ENCODE results near the gene PCP4L1.
A peak's percentile ranks its signal among the peaks of the same experiment; 100 is the strongest.
"Not testable (repeated sequence)": the region's sequence is repeated elsewhere in the genome, so short reads cannot be mapped to it uniquely, and the experiment has no call there.

Gene PCP4L1

DNA sequence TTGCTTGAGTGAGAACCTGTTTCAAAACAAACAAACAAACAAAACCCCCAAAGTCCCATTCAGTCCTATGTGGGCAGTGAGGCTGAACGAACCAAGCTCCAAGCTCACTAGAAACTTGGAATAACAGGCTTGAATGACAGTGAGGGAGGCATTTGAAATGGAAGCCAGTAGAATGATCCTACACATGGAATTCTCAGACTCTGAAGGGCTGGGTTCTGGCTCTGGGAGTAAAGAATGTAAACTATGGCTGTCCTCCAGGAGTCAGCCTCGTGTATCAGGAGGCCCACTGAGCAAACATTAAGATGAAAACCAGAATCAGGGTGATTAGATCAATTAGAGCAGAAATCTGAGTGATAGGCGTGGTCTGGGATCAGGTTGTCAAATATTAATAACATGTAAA, 14.9 kb downstream of the PCP4L1 start:
- DNase-seq: no peak

DNA sequence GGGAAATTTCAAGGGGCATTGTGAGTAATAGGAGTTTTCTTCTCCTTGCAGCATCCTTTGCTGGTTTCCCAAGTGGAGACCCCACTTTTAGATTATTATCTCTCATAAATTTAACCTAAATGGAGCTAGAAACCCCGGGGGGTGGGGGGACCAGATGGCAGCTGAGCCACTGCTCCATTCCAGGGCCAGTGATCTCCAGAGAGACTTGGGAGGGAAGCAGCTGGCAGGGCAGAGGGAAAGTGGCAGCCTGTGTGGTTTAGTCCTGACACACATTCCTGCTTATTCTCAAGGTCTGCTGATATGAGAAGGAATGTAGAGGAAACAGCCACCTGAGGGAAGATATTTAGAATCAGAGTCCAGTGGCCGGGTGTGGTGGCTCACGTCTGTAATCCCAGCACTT, 16.3 kb downstream of the PCP4L1 start:
- DNase-seq: no peak

DNA sequence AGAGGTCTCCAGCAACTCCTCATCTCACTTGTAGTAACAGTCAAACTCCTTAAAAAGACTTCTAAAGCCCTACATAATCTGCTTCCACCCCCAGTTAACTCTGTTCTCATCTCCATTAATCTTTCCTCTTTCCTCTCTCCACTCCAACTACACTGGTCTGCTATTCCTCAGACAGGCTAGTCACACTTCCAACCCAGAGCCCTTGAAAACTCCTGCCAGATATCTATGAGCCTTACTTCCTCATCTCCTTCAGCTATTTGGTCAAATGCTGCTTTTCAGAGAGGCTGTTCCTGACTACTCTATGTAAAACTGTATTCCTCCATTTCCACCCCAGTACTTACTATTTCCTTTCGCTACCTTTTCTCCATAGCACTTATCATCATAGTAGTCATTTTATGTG, 24.4 kb downstream of the PCP4L1 start:
- no peak for DNase-seq

DNA sequence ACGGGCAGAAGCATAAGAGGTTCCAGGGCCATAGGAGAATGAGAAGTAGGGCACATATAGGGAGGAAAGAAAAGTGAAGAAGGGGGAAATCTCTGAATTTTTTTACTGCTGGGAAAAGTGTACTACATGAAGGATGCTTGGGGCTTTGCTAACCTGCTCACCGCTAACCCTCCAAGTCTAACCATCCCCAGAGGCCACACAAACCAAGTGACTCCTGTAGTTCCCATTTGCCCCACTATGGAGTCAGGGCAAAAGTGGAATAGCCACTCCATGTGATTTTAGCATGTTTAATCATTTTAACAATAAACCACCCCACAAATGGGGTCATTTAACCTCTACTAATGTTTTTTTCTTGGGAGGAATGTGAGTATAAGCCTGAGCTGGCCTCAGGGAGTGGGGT, 26.6 kb downstream of the PCP4L1 start:
- no peak for DNase-seq

DNA sequence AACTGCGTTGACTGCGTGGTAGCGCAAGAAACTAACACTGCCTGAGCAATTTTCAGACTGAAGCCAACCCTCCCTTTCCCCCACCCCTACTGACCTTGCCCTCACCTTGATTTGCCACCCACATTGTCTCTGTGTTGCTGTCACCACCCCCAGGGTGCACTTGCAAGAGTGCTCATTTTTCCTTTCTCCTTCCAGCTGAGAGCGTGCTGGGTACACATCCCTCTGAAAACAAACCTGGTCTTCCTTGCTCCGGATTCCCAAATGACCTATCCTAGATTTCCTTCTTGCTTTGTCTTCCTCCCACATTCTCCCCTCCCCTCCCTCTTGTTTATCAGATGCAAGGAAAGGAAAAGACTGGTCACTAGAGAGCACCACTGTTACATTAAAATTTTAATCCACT, 27.0 kb downstream of the PCP4L1 start:
- DNase-seq: no peak

DNA sequence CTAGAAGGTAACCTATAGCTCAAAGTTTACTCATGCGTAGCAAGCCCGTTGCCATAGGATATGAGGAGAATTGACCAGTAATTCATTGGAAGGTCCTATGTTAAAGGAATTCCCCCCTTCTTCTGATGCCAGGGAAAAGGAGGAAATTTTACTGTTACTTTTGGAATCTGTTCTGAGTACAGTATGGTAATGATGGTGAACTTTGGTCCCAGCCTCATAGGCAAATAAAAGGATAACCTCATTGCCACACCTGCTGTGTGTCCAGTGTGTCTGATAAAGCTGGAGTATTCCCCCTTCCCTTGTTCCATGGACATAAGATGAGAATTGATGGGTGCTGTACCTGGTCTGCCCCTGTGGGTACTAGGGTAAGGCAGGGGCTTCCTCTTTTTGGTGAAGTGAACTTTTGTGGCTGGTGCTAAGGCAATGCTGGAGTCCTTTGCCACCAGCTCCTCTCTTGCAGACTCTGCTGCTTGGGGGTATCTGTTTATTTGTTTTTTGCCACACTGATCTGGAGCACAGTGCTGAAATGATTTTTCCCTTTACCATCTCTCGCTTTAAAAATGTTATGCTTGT, 29.0 kb downstream of the PCP4L1 start:
- no peak for DNase-seq

DNA sequence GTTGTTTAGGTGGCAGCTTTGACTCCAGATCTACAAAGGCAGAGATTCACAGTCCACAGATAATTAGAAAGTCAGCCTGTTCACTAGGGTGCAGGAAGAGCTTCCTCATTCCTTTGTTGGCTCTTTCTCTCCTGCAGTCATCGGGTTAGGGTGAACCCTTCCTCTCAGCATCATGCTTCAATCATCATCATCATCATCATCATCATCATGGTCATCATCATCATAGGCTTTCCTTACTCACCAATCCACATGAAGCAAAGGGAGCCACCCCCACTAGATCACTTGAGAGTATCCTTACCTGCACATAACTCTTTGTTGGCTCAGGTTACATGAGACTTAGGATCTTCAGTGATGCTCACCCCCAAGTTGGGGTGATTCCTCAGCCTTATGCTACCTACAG, 32.2 kb downstream of the PCP4L1 start:
- DNase-seq: no peak

DNA sequence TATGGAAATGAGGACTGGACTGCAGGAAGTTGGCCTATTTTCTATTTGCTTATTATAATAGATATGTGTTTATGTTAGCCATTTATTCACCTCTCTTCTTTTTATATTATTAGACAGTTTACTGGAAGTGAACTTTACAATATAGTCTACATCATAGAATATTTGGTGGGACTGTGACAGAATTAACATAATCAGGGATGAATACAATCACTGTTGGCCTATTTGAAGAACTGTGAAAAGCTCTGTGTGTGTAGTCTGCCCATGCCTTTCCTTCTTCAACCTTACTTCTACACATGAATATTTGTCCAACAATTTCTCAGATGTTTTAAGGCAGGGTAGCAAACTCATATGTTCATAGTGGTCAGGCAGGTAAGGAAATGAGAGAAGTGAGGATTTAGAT, 38.9 kb downstream of the PCP4L1 start:
- DNase-seq: no peak

DNA sequence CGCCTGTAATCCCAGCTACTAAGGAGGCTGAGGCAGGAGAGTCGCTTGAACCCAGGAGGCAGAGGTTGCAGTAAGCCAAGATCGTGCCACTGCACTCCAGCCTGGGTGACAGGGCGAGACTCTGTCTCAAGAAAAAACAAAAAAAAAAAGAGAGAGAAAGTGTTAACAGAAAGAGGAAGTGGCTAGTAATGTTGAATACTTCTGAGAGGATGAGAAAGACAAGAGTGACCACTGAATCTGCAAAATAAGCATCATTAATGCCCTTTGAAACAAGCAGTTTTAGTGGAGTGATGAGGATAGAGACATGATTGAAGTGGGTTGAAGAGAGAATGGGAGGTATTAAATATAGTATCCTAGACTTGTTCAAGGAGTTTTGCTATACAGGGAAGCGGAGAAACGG, 39.6 kb downstream of the PCP4L1 start:
- no peak for DNase-seq

DNA sequence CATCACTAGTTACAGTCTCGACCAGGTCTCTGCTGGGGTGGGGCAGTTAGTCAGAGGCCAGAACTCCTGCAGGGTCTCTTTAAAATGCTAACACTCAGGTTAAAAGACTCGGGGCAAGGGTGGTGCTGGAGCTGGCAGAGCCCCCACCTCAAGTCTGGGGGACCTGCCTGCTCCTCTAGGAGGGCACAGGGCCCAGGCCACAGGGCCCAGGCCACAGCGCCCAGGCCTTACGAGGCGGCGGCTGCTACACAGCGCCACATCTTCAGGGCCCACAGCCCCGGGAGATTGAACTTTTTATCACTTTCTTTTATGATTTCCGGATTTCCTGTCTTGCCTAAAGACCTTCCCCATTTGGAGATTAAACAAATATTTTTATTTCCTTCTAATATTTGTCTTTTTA, 40.8 kb downstream of the PCP4L1 start:
- no peak for DNase-seq

DNA sequence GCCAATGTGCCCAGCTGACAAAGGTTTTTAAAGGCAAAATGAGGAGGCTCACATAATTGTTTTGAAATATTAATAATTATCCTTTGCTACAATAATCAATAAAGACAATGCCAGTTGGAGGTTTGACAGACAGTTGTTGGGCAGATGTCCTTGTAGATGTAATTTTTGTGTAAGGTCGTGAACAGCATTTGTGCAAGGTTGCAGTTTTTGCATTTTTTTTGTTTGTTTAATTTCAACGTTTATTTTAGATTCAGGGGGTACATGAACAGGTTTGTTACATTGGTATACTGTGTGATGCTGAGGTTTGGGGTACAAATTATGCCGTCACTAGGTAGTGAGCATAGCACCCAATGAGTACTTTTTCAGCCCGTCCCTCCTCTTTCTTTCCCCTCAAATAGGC, 41.9 kb downstream of the PCP4L1 start:
- no peak for DNase-seq

DNA sequence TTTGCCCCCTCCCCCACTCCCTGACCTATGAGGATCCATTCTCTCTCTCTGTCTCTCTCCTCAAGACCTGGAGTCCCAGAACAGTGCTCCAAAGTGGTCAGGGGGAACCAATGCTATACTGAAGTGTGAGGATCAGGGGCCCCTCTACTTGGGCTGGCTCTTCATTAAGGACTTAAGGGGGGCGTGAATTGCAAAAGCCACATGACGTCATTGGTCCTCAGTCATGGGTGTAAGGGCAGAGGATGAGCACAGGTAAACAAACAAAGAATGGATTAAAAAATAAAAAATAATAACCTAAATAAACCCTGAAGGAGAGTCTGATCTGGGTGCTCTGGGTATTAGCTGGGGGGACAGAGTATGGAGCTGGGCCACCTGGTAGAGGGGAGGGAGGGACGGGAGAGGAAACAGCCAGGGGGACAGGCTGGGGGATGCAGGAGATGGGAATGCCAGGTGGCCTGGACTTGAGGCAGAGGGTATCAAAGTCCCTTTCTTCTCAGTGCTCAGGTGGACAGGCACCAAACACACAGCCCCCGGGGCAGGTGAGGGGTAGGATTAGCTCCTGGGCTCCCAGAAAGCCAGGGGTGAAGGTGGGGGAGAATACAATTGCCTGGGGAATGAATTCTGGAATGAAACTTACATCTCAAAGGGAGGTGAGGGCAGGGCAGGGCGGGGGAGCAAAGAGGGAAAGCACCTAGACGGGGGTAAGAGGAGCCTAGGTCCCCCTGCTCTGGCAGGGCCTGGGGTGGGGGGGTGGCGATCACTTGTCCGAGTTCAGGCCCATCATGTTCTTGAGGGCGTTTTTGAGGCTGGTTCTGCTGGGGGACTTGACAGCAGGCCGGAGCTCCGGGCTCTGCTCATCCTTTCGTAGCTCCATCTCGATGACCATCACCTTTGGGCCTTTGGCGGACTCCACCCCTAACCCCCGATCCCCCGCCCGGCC, 46.7 kb downstream of the PCP4L1 start:
- no peak for DNase-seq

DNA sequence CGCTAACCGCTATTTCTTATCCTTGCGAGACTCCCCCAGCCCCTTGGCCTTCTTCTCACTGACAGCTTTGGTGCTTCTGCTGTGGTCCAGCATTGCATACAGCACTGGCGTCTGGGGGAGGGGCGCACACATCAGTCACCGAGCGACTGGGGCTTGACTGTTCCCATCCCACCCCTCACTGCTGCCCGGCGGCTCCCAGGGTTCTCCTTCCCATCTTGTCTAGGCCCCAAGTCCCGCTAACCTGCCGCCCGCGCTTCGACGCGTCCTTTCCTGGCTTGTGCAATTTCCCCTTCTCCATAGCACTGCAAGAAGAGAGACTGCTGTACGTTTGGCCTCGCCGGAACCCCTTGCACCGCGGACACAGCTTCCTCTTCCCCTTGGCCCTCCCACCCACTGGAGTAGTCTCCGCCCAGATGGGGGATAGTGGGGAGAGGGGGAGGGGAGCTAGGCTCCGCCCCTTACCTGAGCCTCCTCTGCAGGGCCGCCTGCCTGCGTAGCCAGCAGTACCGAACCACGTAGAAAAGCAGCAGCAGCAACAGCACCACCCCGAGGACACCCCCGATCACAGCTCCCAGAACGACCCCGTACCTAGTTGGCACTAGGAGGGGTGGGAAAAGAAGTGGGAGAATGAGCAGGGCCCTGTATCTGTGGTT, 47.4 kb downstream of the PCP4L1 start:
- DNase-seq: peak; percentile 56

DNA sequence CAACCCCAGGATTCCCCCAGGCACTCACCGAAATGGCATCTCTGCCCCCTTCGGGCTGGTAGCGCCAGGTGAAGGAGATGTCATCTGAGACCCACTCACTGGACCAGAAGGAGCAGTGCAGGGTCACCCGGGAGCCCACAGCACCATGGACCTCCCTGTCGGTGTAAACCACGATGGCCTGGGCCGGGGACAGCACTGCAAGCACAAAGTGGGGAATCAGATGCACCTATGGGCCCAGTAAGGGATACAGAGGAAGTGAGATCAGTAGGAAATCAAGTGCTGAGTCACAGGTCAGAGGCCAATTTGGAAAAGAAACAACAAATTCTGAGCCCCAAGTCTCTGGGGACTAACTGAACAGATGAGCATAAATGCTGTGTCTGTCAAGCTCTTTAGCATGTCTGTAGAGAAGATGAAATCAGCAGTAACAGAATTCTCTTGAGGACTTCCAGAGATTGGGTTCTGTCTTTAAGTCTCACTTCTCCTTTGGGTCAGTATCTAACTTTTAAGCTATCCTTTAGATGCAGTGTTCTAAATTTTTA, 48.8 kb downstream of the PCP4L1 start:
- DNase-seq: no peak

DNA sequence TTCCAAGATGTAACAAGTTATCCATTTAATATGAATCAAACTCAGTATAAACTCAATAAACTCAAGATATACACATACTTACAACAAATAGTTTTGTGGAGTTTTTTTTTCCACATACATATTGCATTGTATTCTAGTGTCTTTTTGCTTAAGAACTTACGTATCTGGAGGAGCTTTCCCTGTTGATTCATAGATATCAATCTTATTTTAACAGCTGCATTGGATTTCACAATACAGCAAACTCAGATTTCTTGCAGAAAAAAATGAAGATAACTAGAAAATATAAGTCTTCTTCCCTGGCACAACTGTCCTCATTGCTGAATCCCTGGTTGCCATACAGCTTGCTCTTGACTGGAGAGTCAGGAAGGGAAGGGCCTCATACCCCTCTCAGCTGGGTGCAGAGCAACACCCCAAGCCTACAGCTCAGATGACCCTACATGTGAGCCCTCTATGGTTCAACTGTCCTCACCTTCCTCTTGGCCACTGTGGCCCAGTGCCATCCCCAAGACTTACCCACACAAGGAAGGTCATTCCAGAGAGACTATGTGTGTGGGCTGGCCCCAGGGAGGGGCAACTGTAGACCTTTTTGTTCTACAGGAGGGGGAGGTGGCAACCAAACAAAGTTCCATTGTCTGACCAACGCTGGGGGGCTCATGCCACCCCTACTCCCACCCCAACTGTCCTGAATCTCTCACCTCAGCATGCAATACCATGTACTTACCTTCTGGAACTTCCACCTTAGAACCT, 49.5 kb downstream of the PCP4L1 start:
- no peak for DNase-seq

DNA sequence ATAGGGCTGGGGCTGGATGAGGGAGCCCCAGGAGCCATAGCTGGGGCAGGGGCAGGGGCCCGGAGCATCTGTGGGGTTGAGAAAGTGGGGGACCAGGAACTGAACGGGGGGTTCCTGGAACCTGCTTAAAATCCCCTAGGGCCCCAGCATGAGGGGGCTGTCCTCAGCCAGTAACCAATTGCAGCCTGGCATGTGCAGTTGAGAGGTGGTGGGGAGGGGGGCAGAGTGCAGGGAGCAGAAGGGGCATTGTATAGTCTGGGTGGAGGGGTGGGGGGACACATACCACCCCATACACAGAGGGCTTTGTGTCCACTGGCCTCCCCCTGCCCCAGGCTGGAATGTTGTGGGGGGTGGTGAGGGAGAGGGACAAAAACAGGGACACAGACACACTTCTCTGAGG, 51.3 kb downstream of the PCP4L1 start, which contains the start of gene MPZ:
TSS of gene MPZ (minus strand) at position 101 of the 400 bp plus-strand sequence. CDS start at position 38, 63 bp downstream.
- DNase-seq: no peak

DNA sequence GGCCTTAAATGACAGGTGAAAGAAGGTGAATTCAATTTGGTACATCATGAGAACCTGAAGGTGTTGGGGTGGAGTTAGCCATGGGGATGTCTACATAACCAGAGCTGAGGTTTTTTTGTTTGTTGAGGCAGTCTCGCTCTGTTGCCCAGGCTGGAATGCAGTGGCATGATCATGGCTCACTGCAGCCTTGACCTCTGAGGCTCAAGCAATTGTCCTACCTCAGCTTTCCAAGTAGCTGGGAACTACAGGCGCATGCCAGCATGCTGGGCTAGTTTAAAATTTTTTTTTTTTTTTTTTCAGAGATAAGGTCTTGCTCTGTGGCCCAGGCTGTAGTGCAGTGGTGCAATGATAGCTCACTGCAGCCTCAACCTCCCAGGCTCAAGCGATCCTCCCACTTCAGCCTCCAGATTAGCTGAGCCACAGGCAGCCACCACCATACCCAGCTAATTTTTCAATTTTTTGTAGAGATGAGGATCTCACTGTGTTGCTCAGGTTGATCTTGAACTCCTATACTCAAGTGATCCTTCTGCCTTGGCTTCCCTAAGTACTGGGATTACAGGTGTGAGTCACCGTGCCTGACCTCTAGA, 53.1 kb downstream of the PCP4L1 start:
- no peak for DNase-seq

DNA sequence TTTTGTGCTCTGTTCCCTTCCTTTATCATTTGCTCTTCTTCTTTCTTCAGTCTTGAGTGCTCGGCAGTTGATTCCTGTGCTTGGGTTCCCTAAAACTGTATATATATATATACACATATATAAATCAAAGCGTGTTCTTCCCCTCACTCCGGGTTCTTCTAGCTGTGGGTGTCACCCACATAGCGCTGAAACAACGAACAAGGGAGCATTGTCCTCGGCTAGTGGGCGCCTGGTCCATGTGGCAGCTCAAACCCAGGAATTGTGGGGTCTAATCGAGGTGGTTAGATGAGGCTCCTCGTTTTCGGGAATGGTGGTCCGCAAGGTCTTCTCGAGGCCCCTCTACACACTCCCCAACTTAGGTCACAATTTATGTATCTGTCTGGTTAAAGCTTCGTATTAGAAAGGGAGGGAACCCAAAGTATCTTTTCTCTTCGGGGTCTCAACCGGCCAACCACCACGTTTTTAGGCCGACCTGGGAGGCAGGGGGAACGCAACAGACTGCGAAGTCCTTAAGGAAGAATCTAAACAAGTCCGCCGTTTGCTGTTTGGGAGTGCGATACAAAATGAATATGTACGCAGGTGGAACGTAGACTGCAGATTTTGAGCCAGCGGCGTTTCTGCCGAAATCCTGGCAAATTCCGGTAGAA, 55.1 kb downstream of the PCP4L1 start:
- peak; percentile 29 for DNase-seq

DNA sequence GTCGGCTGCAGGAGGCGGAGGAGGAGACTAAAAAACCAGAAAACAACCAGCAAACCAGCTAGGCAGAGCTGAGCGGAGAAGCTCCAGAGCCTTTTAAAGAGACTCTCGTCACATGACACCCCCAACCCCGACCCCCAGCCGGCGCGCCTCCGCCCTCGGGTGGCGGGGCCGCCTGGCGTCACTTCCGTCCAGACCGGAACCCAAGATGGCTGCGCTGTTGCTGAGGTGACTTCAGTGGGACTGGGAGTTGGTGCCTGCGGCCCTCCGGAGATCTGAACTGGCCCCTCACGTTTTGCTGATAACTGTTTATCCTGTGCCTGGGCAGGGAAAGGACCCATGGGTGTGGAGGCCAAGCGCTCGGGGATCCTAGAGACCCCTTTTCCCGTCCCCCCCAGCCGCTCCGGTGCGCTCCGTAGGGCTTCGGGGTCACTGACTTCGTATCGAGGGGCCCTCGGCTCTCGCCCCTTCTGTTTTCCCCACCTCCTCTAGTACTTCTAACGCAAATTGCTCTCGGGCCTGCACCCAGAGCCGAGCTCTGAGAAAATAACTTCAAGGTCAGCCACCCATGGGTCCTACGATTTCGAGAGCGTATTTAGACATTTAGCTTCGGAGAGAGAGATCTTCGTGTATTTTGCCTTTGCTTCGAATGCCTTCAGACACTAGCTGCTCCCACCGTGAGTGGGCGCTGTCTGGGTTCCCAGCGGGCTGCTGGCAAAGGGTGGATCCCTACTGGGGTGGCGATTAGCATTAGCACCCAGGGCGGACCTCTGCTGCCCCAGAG, 55.8 kb downstream of the PCP4L1 start, which contains the start of gene SDHC:
TSS of gene SDHC (plus strand) at position 181 of the 781 bp plus-strand sequence. CDS start at position 206, 25 bp downstream.
- DNase-seq: peak; percentile 96

DNA sequence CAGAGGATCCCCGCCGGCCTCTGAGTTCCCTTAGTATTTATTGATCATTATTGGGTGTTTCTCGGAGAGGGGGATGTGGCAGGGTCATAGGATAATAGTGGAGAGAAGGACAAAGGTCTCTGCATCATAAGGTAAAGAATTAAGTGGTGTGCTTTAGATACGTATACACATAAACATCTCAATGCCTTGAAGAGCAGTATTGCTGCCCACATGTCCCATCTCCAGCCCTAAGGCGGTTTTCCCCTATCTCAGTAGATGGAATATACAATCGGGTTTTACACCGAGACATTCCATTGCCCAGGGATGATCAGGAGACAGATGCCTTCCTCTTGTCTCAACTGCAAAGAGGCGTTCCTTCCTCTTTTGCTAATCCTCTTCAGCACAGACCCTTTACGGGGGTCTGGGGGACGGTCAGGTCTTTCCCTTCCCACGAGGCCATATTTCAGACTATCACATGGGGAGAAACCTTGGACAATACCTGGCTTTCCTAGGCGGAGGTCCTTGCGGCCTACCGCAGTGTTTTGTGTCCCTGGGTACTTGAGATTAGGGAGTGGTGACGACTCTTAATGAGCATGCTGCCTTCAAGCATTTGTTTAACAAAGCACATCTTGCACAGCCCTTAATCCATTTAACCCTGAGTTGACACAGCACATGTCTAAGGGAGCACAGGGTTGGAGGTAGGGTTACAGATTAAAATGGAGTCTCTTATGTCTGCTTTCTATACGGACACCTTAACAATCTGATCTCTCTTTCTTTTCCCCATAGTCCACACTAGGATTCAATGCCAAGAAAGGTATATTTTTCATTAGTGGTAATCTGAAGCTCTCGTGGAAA, 57.5 kb downstream of the PCP4L1 start:
- DNase-seq: not testable (repeated sequence)

Data from midbrain (tissue), 1 donor.